ENCODE data around the gene ZNF800. TPM values are rescaled to one million over a fixed set of nuclear protein-coding genes. Genes with fewer than 3 reads are reported as not detected.

The ZNF800 gene
- total RNA-seq, 1 experiment from 2014 or later: 21.4 TPM

DNA sequence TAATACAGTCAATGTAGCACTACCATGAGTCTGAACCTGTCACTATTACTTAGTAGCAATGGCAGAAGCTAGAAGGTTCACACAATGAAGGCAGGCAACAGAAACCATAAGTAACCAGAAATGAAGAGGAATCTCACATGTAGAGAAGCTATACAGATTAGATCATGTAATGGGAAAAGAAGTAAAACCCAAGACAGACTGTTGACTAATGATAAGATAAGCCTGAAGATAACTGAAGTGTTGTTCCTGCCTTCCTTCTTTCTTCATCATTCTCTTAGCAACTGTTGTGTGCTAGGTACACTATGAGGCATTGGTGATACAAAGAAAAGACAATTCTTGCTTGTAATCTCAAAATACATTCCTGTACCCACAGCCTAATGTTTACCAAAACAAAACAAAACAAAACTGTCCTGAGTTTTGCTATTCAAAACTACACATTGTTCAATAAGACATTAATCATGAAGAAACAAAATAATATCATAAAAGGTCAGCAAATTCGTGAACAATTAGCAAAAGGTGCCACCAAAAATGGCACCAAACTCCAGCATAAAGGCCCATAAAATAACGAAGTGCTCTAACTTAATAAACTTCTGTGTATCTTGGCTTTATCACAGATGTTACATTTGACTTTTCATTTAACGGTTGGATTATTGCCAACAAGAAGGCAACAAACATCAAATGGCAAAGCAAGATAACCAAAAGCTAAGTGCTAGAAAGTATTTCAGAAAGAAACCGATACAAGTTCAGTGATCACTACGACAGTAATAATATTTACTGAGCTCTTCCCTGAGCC, 27.1 kb downstream of the ZNF800 start:
- DNase-seq (ENCODE audit: low read depth, low spot score): no peak
- in situ Hi-C loops (cut with HindIII; ENCODE audit: low pct_unique_long_range_greater_than_20kb, low sequenced_read_pairs): no loop called here

DNA sequence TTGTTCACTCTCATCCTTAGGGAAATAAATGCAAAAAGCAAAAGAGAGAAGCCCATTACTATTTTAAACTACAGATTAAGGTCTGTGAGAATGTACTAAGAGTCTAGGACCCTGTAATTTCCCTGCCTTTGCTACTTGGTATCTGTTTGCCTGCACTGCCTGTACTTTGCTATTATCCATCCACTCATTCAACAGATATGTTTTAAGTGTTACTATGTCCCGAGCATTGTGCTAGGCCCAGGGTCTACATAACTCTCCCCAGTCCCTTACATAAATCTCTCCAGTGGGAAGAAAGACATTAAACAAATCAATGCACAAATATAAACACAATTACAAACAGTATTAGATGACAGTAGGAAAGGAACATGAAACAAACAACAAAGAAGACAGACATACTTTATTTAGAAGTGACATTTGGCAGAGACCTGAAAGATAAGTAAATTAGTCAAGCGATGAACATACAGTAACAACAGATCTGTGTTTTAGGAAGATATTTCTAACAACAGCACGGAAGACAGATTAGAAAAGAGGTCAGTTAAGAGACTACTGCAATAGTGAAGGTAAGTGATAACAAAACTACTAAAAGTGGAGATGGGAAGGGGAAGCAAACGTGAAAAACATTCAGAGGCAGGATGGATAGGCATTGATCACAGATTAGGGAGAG, 30.0 kb downstream of the ZNF800 start:
- no peak for DNase-seq (ENCODE audit: low read depth, low spot score)
- in situ Hi-C loops (cut with HindIII; ENCODE audit: low pct_unique_long_range_greater_than_20kb, low sequenced_read_pairs): no loop called here

DNA sequence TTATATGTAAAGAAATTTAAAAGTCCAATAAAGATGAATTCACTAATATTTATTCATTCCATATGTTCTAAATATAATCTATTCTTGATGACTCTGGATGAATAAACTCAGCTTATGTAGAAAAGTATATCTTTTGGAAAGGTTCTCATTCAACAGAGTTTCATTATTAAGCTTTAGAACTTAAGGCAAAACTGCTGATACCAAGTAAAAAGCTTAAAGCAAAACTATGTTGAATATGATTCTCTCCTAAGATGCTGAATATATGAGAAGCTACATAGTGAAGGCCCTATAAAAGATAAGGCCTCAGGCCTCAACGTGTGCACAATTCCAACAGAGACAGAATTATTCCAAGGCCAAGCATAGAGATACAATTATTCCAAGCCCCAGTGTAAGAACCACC, 30.8 kb downstream of the ZNF800 start:
- no peak for DNase-seq (ENCODE audit: low read depth, low spot score)
- in situ Hi-C loops (cut with HindIII; ENCODE audit: low pct_unique_long_range_greater_than_20kb, low sequenced_read_pairs): no loop called here

DNA sequence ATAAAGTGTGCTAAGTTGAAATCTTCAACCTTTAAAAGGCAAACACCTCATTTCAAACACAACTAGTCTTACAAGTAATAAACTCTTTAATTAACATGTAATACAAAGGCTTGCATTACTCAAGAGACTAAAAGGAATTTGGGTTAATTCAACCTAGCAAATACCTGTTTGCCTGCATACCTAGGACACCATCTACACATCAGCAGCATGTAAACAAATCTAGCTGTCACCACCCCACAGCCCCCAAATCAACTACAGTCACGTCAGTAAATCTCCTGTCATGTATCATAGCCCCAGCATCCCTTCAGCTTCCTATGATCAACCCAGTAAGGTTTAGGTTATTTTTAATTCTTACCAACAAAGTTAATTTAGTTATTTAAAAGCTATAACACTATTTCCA, 33.5 kb downstream of the ZNF800 start:
- in situ Hi-C loops (cut with HindIII; ENCODE audit: low pct_unique_long_range_greater_than_20kb, low sequenced_read_pairs): no loop called here
- no peak for DNase-seq (ENCODE audit: low read depth, low spot score)

DNA sequence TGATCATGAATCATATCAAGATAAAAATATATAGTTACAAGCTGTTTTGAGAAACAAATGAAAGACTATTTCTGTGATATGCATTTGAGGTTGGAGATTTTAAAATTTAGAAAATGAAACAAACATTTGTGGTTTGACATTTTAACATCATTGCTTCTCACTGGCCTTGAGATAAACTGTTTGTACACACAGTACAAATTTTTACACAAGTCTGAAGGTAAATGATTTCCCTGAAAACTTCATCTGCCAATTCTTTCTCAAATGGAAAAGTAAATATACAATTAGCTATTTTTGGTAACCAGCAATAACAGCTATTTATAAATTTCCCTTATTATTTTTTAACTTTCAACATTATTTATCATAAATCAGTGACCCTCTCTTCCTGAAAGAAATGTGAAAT, 38.6 kb downstream of the ZNF800 start:
- in situ Hi-C loops (cut with HindIII; ENCODE audit: low pct_unique_long_range_greater_than_20kb, low sequenced_read_pairs): no loop called here
- no peak for DNase-seq (ENCODE audit: low read depth, low spot score)

DNA sequence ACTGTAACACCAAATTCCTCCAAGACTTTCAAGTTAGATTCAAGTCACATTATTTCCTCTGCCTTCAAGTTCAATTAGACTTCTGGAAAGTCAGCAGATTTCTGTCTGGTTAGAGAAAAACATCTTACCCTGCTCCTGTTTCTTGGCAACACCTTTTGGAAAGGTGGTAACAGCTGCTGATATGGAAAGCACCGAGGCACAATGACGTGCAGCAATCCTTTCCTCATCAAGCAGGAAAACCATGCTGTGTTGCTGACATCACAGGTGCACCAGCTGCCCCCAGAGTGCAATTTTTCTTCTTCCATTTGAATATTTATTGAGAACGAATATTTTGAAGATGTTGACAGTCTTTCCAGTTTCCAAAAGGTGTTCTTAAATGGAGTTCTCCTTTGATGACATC, 41.9 kb downstream of the ZNF800 start:
- in situ Hi-C loops (cut with HindIII; ENCODE audit: low pct_unique_long_range_greater_than_20kb, low sequenced_read_pairs): no loop called here
- no peak for DNase-seq (ENCODE audit: low read depth, low spot score)

DNA sequence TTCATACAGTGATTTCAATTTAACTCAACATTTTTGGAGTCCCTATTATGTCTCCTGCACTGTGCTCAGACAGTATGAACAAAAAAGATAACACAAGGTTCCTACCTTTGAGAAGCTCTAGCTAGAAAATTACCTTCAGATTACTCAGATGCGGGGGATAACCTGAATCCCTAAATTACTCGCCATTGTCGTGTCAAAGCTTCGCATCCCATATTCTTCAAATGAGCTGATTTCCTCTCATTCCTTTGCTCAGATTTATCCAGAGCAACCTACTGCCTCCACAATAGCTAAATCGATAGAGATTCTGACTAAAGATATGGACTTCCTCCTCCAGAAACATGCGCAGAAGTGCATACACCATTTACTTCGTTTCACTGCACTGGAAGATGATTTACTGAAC, 42.6 kb downstream of the ZNF800 start:
- in situ Hi-C loops (cut with HindIII; ENCODE audit: low pct_unique_long_range_greater_than_20kb, low sequenced_read_pairs): no loop called here
- DNase-seq (ENCODE audit: low read depth, low spot score): no peak

DNA sequence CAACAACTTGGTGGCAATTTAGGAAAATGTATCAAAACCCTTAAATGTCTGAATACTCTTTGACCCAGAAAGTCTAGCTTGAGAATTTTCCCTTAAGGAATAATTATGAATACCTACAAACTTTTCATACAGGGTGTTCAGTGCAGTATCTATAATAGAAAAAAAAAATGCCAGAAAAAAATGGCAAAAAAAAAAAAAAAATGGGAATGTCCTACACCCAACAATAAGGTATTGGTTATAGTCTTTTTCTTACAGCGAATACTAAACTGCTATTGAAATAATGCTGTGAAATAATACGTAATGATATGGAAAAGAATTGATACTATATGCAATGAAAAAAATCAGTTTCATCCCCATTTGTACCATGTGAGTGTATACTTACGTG, 44.3 kb downstream of the ZNF800 start:
- in situ Hi-C loops (cut with HindIII; ENCODE audit: low pct_unique_long_range_greater_than_20kb, low sequenced_read_pairs): no loop called here
- no peak for DNase-seq (ENCODE audit: low read depth, low spot score)

DNA sequence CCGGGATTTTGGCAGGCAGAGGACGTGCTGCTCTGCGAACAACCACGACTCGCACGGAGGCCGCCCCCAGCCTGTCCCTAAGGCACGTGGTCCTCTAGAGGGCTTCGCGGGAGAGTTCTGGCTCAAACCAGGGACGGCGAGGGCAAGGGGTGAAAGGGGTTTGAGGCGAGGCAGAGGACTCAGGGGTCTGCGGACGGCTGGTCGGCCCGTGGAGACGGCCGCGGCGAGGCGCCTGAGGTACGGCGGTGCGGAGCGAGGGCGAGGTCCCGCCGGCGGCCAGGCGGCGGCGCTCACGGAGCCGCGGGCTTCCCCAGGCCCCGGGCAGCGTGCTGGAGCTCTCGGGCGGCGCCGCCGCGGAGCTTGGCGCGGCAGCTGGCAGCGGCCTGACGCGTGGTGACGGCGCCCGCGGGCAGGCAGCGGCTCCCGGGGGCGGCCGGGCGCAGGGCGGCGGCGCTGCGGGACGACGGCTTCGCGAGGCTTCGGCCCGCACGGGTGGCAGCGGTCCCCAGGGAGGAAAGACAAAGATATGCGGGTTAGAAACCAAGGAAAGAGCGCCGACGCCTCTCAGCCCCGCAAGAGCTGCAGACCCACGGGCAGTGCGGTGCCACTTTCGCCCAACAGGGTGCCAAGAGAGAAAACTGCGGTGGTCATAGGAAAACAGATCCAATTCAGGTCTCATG, 44.8 kb downstream of the ZNF800 start:
- peak; percentile 76 for DNase-seq (ENCODE audit: low read depth, low spot score)
- in situ Hi-C loops (cut with HindIII; ENCODE audit: low pct_unique_long_range_greater_than_20kb, low sequenced_read_pairs): no loop called here

DNA sequence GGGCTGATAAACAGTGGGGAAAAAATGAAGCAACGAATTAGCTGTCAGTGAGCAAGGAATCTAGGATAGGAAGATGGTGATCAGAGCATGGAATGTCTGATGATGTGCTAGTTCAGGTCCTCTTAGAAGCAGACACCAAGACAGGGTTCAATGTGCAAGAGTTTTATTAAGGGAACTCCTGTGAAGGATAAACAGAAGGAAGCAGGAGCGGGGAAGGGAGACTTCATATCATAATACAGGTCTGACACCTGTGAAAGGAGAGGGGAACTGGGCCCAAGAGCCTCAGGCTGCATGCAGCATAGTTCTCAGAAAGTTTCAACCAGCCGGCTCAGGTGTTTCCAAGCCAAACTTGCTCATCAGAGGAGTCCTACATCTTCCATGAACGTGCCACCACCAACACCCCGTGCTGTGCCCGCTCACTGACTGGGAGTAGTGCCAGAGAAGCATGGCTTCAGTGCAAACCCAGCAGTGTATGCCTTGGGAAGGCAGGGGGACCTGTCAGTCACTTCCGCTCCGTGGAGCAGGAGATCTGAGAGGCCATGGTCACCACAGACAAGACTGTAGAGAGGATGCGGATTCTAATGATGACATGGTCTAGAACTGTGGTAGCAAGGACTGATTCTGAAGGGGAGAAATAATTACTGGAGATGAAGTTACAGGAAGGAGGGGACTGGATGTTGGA, 45.8 kb downstream of the ZNF800 start:
- DNase-seq (ENCODE audit: low read depth, low spot score): no peak
- in situ Hi-C loops (cut with HindIII; ENCODE audit: low pct_unique_long_range_greater_than_20kb, low sequenced_read_pairs): no loop called here

DNA sequence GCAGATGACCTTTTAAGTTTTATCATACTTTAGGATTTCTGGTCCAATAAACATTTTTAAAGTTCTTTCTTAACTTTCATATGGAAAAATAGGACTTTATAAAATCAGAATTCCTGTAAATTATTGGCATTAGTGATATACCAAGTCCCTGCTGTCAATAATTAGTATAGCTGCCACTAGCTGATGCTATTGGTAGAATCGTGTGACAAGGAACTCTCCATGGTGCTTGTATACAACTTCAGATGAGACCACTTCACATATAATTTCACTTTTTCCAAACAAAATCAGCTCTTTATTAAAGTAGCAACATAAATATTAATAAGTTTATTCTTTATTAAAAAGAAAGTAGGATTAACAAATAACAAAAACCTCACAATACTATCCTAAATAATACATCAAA, 49.9 kb downstream of the ZNF800 start:
- in situ Hi-C loops (cut with HindIII; ENCODE audit: low pct_unique_long_range_greater_than_20kb, low sequenced_read_pairs): no loop called here
- no peak for DNase-seq (ENCODE audit: low read depth, low spot score)

DNA sequence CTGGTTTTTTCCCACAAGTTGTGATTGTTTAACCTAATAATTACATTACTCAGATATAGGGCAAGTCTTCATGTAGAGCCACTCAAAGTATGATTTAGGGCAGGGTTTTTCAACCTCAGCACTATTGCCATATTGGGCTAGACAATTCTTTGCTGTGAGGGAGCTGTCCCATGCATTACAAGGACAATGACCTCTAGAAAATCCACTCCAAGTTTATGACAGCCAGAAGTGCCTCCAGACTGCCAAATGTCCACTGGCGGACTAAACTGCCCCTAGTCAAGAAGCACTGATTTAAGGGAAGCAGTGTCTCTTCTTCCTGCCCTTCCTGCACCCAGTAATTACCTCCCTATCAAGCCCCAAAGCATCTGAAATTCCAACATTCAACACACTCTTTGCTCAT, 54.4 kb downstream of the ZNF800 start:
- no peak for DNase-seq (ENCODE audit: low read depth, low spot score)
- in situ Hi-C loops (cut with HindIII; ENCODE audit: low pct_unique_long_range_greater_than_20kb, low sequenced_read_pairs): no loop called here

DNA sequence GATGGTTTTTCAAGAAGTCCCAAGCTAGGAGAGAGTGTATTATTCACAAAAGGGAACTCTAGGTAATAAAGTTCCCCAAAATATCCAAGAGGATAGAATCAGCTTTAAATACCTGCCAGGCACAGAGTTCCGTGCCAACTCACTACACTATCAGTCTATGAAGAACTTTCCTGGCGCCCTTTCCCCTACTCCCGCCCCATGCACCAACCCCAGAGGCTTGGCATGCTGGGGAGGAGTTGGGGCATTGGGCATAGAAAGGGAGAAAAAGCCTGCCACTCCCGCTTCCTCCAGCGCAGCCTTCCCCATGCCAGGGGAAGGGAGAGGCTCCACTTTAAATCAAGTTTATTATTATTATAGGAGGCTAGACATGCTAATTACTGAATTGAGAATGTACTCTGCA, 54.9 kb downstream of the ZNF800 start:
- in situ Hi-C loops (cut with HindIII; ENCODE audit: low pct_unique_long_range_greater_than_20kb, low sequenced_read_pairs): no loop called here
- DNase-seq (ENCODE audit: low read depth, low spot score): no peak

DNA sequence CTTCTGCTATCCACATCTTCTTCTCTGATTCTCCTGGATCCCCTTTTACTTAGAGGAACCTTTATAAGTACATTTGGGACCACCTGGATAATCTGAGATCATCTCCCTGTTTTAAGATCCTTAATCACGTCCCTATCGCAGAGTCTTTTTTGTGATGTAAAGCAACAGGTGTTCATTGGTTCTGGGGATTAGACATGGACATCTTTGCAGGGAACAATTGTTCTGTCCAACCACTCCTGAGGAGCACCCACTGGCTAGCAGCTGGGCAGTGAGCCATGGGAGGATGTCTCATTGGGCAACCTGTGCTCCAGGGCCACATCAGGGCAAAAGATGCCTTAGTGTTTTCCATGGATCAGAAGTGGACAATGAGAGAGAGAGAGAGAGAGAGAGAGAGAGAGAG, 56.0 kb downstream of the ZNF800 start:
- DNase-seq (ENCODE audit: low read depth, low spot score): no peak
- in situ Hi-C loops (cut with HindIII; ENCODE audit: low pct_unique_long_range_greater_than_20kb, low sequenced_read_pairs): no loop called here

DNA sequence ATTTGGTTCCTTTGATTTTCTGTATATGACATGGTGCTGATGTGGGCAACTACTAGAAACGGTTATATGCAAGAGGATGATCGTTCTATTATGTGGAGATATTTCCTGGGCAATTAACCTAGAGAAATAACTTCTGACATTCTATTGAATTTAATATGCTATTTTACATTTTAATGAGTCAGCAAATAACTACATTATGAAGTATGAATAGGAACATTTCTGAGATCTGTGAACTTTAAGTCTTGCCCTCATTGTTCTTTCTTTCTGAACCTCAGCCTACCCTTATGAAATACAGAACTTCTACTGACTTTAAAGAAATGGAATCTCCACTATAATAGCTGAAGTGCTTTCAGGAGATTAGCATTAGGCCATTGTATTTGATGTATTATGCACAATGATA, 59.6 kb downstream of the ZNF800 start:
- in situ Hi-C loops (cut with HindIII; ENCODE audit: low pct_unique_long_range_greater_than_20kb, low sequenced_read_pairs): no loop called here

DNA sequence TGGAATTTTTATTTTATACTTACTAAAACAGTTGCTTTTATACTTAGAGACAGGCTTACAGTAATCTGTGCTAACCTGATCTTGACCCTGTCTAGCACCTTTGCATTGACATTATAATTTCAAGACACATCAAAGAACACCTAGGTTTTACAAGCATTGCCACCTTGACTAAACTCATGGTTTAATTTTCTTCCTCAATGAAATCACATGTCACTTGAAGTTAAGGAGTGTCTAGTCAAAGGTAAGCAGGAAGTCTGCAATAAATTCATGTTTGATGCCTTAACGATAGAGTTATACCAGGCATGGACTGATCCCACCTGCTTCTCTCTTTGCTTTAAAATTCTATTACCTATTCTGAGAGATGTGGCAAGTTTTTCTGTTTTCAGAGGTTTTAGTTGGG, 62.4 kb downstream of the ZNF800 start:
- no peak for DNase-seq (ENCODE audit: low read depth, low spot score)
- in situ Hi-C loops (cut with HindIII; ENCODE audit: low pct_unique_long_range_greater_than_20kb, low sequenced_read_pairs): no loop called here

More for the DNA sequence above, 59.6 kb downstream of the ZNF800 start:
- DNase-seq (ENCODE audit: low read depth, low spot score): no peak

DNA sequence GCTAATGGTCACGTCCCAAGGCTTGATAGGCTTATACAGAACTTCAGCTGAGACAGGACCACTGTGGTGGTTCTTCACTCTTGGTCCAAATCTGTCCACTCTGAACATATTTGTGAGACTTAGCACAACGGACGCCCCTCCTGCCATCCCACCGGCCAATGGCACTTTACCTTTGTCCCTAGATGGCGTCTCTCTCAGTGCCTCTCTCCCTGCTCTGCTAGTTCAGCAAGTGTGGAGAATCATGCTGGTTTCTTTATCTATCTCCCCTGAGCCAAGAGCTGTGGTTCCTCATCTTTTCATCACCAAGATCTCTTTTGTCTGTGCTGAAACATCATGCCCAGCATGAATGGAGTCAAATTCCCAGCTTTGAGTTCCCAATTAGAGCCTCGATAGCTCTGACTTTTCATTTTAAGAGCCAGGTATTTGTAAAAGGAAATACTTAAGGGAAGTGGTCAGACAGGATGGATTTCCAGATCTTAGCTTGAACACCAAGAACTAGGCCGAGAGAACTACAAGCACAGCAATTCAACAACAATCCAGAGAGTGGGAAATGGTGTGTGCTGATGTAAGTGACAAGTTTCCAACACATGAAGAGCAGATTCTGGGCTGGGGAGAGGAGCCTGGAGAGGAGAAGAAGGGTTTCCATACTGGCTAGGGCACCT, 69.5 kb downstream of the ZNF800 start:
- in situ Hi-C loops (cut with HindIII; ENCODE audit: low pct_unique_long_range_greater_than_20kb, low sequenced_read_pairs): no loop called here
- DNase-seq (ENCODE audit: low read depth, low spot score): no peak

DNA sequence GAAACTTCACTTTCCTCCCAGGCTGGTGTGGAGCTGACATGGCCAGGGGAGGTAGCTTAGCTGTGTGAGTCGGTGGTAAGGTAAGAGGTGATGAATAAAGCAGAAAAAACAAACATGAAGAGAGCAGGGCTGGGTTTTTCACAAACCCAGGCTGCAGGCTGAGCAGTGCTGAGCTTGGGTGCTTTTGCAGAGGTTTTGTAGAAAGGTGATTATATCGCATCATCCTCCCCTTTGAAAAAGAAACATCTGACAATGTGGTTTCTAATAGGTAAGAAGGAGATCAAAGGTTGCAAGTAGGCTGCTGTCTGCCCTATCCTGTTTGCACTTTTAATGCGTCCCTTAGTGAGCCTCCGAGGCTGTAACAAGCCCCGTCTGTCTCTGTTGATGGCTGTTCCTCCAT, 70.2 kb downstream of the ZNF800 start:
- DNase-seq (ENCODE audit: low read depth, low spot score): no peak
- in situ Hi-C loops (cut with HindIII; ENCODE audit: low pct_unique_long_range_greater_than_20kb, low sequenced_read_pairs): no loop called here
